GM12891 (cell line): ENCODE data around the gene RTL1.

Source experiments
- POLR2A ChIP-seq: IDR thresholded peaks from 2 replicates; pipeline ENCODE4 v1.6.1; 2011; ENCODE audit warnings: low read depth, low read length, control low read depth
- POLR2AphosphoS5 ChIP-seq: IDR thresholded peaks from 2 replicates; pipeline ENCODE4 v1.6.1; 2011; ENCODE audit warnings: low read depth, low read length, control low read depth
- POU2F2 ChIP-seq: IDR thresholded peaks from 2 replicates; pipeline ENCODE4 v1.6.1; 2011; ENCODE audit warnings: low read depth, mild to moderate bottlenecking, control low read depth, low read length, moderate library complexity
- SPI1 ChIP-seq: IDR thresholded peaks from 2 replicates; pipeline ENCODE4 v1.6.1; 2011; ENCODE audit warnings: low read depth, low read length, control low read depth

DNA sequence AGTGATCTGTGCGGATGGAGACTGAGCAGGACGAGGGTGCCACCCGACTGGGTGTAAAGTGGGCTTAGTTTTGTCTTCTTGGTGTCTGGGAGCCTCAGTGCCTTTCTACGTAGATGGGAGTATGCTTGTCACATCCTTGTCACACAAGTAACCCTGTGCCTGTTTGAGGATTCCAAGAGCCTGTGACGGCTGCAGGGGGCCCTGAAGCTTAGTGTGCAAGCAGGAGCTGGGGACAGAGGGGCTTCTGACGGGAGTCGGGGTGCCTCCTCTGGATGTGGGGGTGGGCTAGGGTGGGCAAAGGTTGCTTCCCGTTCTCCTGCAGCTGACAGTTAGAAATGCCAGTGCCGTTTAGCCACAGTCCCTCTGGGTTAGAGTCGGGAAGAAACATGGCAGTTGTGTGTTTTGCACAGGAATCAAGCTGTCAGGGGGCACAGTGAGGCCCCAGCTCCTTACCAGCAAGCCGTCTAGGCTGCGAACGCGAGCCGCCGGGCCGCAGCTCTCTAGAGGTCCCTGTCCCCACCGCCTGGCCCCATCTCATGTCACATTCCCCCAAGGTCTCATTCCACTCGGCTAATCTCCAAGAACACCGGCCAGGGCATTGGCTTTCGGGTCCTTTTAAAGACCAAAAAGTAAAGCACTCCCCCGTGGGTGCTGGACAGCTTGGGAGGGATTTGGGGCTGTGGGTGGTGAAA is 7.0 kb downstream of the RTL1 start:
- TF ChIP-seq POLR2AphosphoS5 (no peak), SPI1 (no peak), POLR2A (no peak), POU2F2 (no peak)
